Heart right ventricle (tissue), 16 donors: ENCODE measurements around the gene ST13. TPM values are rescaled to one million over a fixed set of nuclear protein-coding genes. Genes with fewer than 3 reads are reported as not detected.

Experiments used
- ATAC-seq, 8 donors: fragments of 200-7000 bp; cut with Tn5 transposase; one replicate each; pipeline ENCODE4 v1.9.1; 2020; ENCODE audit warnings: mild to moderate bottlenecking in 8 of 8, moderate library complexity in 8 of 8, moderate number of reproducible peaks in 1 of 8
- DNase-seq, 2 donors: peaks; one replicate each; pipeline ENCODE4 v3.0.0-alpha.2; 2020
- H3K27ac ChIP-seq, 10 donors: fragments of 200-600 bp; sonication (generic) in 2 of 10; one replicate each; pipeline versions ENCODE4 v1.5.0 to v1.8.0; 2020 to 2022; ENCODE audit warnings: mild to moderate bottlenecking in 3 of 10
- H3K27me3 ChIP-seq, 7 donors: fragments of 200-600 bp; one replicate each; pipeline ENCODE4 v1.8.0; 2021 to 2022; ENCODE audit warnings: mild to moderate bottlenecking in 2 of 7
- H3K36me3 ChIP-seq, 9 donors: fragments of 200-600 bp; sonication (generic) in 1 of 9; one replicate each; pipeline versions ENCODE4 v1.5.0 to v1.8.0; 2020 to 2022; ENCODE audit warnings: mild to moderate bottlenecking in 2 of 9
- H3K4me1 ChIP-seq, 9 donors: fragments of 200-600 bp; sonication (generic) in 1 of 9; one replicate each; pipeline versions ENCODE4 v1.5.0 to v1.8.0; 2020 to 2022; ENCODE audit warnings: mild to moderate bottlenecking in 4 of 9
- H3K4me3 ChIP-seq, 10 donors: fragments of 200-600 bp; sonication (generic) in 2 of 10; one replicate each; pipeline versions ENCODE4 v1.5.0 to v1.8.0; 2020 to 2022; ENCODE audit warnings: mild to moderate bottlenecking in 7 of 10, moderate library complexity in 2 of 10
- H3K9me3 ChIP-seq, 11 donors: fragments of 200-600 bp in 10 of 11; sonication (generic) in 2 of 11; one replicate each; pipeline versions ENCODE4 v1.5.0 to v1.8.0; 2013 to 2022; ENCODE audit warnings: mild to moderate bottlenecking in 2 of 11, control low read depth in 1 of 11, moderate library complexity in 1 of 11
- WGBS, 2 donors: extraction: QIAGEN DNeasy Blood & Tissue Kit; methylation state at CpG; one replicate each; pipeline ENCODE4 v1.1.7; 2013; ENCODE audit warnings: inconsistent platforms in 1 of 2; 5-methylcytosine and 5-hydroxymethylcytosine counted together
- intact Hi-C, 10 donors: fragments of 100-400 bp; cut with DNase I; formaldehyde crosslinking; loops; one replicate each; pipeline versions ENCODE4 v1.11.1 to v1.14.2; 2022
- polyA plus RNA-seq, 2 donors: library from polyadenylated mRNA; stranded (reverse); fragments of 200-250 nt; gene quantifications; one replicate each; pipeline ENCODE4 v1.2.3, GENCODE V29; 2013
- total RNA-seq, 10 donors: library from RNA; stranded (reverse); fragmentation: NEBNext Ultra II Directional in 3 of 10; extraction: Animal tissue kit (Norgen Biotek cat#: 25700) in 3 of 10; gene quantifications; one replicate each; pipeline versions ENCODE4 v1.2.1 to v1.2.4, GENCODE V29; 2021 to 2023
- TF ChIP-seq, protein P1 (sequence below), 9 donors: fragments of 200-600 bp; sonication (generic) in 2 of 9; IDR thresholded peaks; one replicate each; pipeline versions ENCODE4 v1.5.0 to v1.8.0; 2021 to 2022; ENCODE audit warnings: antibody characterized with exemption in 9 of 9, mild to moderate bottlenecking in 5 of 9, moderate library complexity in 1 of 9
- donor health status: Arrhythmogenic right ventricular cardiomyopathy.
- donor health status: ischemic (EF 13 %, LVEDD 7.1; RV severe dilation, severe dysfunction).
- donor health status: healthy with polysubstance abuse.
- donor health status: DM: no; HTN: yes; CAD: no.
- donor health status: DM: no; HTN: no; CAD: no.
- donor health status: ischemic (EF 25% LVEDD 6.9; RV normal size, moderate dysfunction).
- donor health status: ischemic (EF 25% LVEDD 5.7; RV mildly dilated, moderate dysfunction).
- donor health status: healthy.
- donor health status: DM: yes; HTN: yes; CAD: no.
- donor health status: Ischemic cardiomyopathy.
- donor health status: ischemic (EF 35%, LVEDD 5.7; RV mildly dilated, moderate dysfunction).
- donor health status: nonischemic (EF 11% LVEDD 7.7; RV severe dilation, severe dysfunction).
- donor health status: DM: yes; HTN: yes; CAD: no.
- donor health status: PGD.
- donor health status: ischemic (EF 29% LVEDD 5.4; RV normal size, mild dysfunction).
- donor health status: nonischemic (EF 23%, LVEDD 6.1; RV moderate dilation, normal function).

Gene ST13
- total and polyA plus RNA-seq, 12 donors: 35.0 to 238 (median 212) TPM

GRCh38 chr22:40803321-40803720 lies 53.1 kb downstream of the ST13 start:
- Histone ChIP-seq H3K27ac (no peak overlapping the region), H3K4me1 (peaks cover 0 to 16% (median 4%) of the 10 kb centered on the region in 9 donors), H3K4me3 (no peak overlapping the region), H3K27me3 (no peaks in the 10 kb centered on the region), H3K36me3 (peaks cover 0 to 14% (median 0%) of the 10 kb centered on the region in 9 donors), H3K9me3 (no peaks in the 10 kb centered on the region)
- ATAC-seq (no peak), DNase-seq (no peak)
- intact Hi-C loops: no loop called here
- TF ChIP-seq, protein P1, sequence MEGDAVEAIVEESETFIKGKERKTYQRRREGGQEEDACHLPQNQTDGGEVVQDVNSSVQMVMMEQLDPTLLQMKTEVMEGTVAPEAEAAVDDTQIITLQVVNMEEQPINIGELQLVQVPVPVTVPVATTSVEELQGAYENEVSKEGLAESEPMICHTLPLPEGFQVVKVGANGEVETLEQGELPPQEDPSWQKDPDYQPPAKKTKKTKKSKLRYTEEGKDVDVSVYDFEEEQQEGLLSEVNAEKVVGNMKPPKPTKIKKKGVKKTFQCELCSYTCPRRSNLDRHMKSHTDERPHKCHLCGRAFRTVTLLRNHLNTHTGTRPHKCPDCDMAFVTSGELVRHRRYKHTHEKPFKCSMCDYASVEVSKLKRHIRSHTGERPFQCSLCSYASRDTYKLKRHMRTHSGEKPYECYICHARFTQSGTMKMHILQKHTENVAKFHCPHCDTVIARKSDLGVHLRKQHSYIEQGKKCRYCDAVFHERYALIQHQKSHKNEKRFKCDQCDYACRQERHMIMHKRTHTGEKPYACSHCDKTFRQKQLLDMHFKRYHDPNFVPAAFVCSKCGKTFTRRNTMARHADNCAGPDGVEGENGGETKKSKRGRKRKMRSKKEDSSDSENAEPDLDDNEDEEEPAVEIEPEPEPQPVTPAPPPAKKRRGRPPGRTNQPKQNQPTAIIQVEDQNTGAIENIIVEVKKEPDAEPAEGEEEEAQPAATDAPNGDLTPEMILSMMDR (IDR thresholded peaks at IDR 0.05): no peak
- WGBS, 2 donors: 81 to 93% methylated on average over 1 of the region's 1 CpG

- peaks cover 0 to 29% (median 5%) of the 10 kb centered on the region in 9 donors for H3K36me3 ChIP-seq
- DNase-seq (no peak), ATAC-seq (no peak)
- WGBS, 2 donors: 99 to 100% methylated on average over 3 of the region's 3 CpGs
- no peaks in the 10 kb centered on the region for H3K9me3 ChIP-seq
- H3K4me3 ChIP-seq: no peak overlapping the region
- H3K27me3 ChIP-seq: no peaks in the 10 kb centered on the region
- peaks cover 0 to 8% (median 0%) of the 10 kb centered on the region in 9 donors for H3K4me1 ChIP-seq
- intact Hi-C loops: no loop called here
- TF ChIP-seq, protein P1 (IDR thresholded peaks at IDR 0.05): no peak
- H3K27ac ChIP-seq: no peak overlapping the region
Measured at GRCh38 chr22:40799008-40799407, 57.4 kb downstream of the ST13 start.

- H3K27ac ChIP-seq: no peak overlapping the region
- DNase-seq (no peak), ATAC-seq (no peak)
- WGBS, 2 donors: 94% methylated on average over 1 of the region's 1 CpG
- TF ChIP-seq, protein P1 (IDR thresholded peaks at IDR 0.05): no peak
- H3K4me1 ChIP-seq: peaks cover 0 to 8% (median 0%) of the 10 kb centered on the region in 9 donors
- intact Hi-C loops: no loop called here
- no peaks in the 10 kb centered on the region for H3K27me3 ChIP-seq
- no peak overlapping the region for H3K4me3 ChIP-seq
- no peaks in the 10 kb centered on the region for H3K9me3 ChIP-seq
- H3K36me3 ChIP-seq: peaks cover 0 to 42% (median 16%) of the 10 kb centered on the region in 9 donors
Measured at GRCh38 chr22:40797427-40797826, 59.0 kb downstream of the ST13 start.

DNA sequence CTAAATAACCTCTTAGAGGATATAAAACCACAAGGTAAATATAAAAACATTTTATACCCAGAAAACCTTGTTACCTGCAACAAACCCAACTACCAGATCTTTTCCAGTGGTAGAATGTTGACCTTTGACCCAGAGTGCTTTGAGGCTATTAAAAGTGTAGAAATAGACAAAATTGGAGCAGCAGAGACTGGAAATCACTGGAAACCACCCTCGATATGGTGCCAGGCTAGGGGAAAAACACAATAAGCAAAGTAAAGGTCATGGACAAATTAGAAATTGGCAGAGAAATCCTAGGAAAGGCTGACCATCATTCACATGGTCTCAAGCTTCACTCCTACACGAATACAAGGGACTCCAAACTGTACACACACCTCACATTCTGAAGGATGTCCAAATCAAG lies 64.0 kb downstream of the ST13 start:
- Histone ChIP-seq H3K27ac (no peak overlapping the region), H3K36me3 (peaks cover 0 to 76% (median 28%) of the 10 kb centered on the region in 9 donors), H3K4me1 (no peaks in the 10 kb centered on the region), H3K9me3 (no peaks in the 10 kb centered on the region), H3K27me3 (no peaks in the 10 kb centered on the region), H3K4me3 (no peak overlapping the region)
- ATAC-seq: no peak
- TF ChIP-seq, protein P1 (IDR thresholded peaks at IDR 0.05): no peak
- DNase-seq: no peak
- intact Hi-C loops: no loop called here
- 82 to 88% methylated on average over 2 of the region's 2 CpGs for WGBS, 2 donors
